GM18520 (cell line): Measurements from ENCODE around the gene RGS12.

Source experiments
- ATAC-seq: cut with Tn5 transposase; IDR thresholded peaks from one replicate; pipeline ENCODE4 v1.9.1; 2021; ENCODE audit not compliant: unreplicated experiment

Gene RGS12

GRCh38 chr4:3330707-3331106, 37.9 kb downstream of the RGS12 start:
- ATAC-seq = no peak

GRCh38 chr4:3331511-3332394, 38.9 kb downstream of the RGS12 start:
- no peak for ATAC-seq

GRCh38 chr4:3332498-3332897, 39.7 kb downstream of the RGS12 start:
- no peak for ATAC-seq

GRCh38 chr4:3334316-3334715, 41.5 kb downstream of the RGS12 start:
- no peak for ATAC-seq

GRCh38 chr4:3335385-3335784, 42.6 kb downstream of the RGS12 start:
- ATAC-seq = no peak

- no peak for ATAC-seq
Observed at GRCh38 chr4:3335982-3336381, 43.2 kb downstream of the RGS12 start.

GRCh38 chr4:3336382-3337356, 43.8 kb downstream of the RGS12 start:
- no peak for ATAC-seq

GRCh38 chr4:3337357-3337732, 44.5 kb downstream of the RGS12 start:
- ATAC-seq = no peak

- no peak for ATAC-seq
Observed at GRCh38 chr4:3337811-3338210, 45.0 kb downstream of the RGS12 start.

- ATAC-seq = no peak
Observed at GRCh38 chr4:3338321-3338838, 45.6 kb downstream of the RGS12 start.

- ATAC-seq = no peak
Observed at GRCh38 chr4:3338976-3339531, 46.2 kb downstream of the RGS12 start.

- no peak for ATAC-seq
Observed at GRCh38 chr4:3339577-3339976, 46.8 kb downstream of the RGS12 start.

GRCh38 chr4:3340038-3340699, 47.3 kb downstream of the RGS12 start:
- ATAC-seq = no peak

GRCh38 chr4:3340700-3341083, 47.9 kb downstream of the RGS12 start:
- ATAC-seq = no peak

- no peak for ATAC-seq
Observed at GRCh38 chr4:3341760-3342159, 48.9 kb downstream of the RGS12 start.

- no peak for ATAC-seq
Observed at GRCh38 chr4:3342182-3342854, 49.5 kb downstream of the RGS12 start.
